Activated CD8-positive, alpha-beta memory T cell treated with anti-CD3 and anti-CD28 coated beads, Interleukin-2, amount 10 ng/mL, durations not matched to agents 7 days and 5 days (primary cell): ENCODE results near the gene CNTNAP2. TPM values are rescaled to one million over a fixed set of nuclear protein-coding genes. Genes with fewer than 3 reads are reported as not detected.

ENCODE experiments used
- ATAC-seq: fragments of 150-1000 bp; cut with Tn5 transposase; one replicate; pipeline ENCODE4 v1.10.0; 2021; ENCODE audit warnings: moderate library complexity
- CTCF ChIA-PET: fragments of 350-600 bp; sonication (Branson Sonifier 250); formaldehyde crosslinking; loops from one replicate; lab custom pipeline; 2021; ENCODE audit warnings: antibody characterized with exemption; lab: Charles Lee
- DNase-seq: peaks from one replicate; pipeline ENCODE4 v3.0.0-alpha.2; 2020
- H3K27ac Mint-ChIP-seq: one replicate; pipeline ENCODE4 v1.8.0; 2021; ENCODE audit warnings: mild to moderate bottlenecking, mixed read lengths
- H3K27me3 Mint-ChIP-seq: one replicate; pipeline ENCODE4 v1.8.0; 2021; ENCODE audit warnings: mixed read lengths
- H3K36me3 Mint-ChIP-seq: one replicate; pipeline ENCODE4 v1.8.0; 2021; ENCODE audit warnings: mild to moderate bottlenecking, mixed read lengths
- H3K4me1 Mint-ChIP-seq: one replicate; pipeline ENCODE4 v1.8.0; 2021; ENCODE audit warnings: mixed read lengths
- H3K4me3 Mint-ChIP-seq: one replicate; pipeline ENCODE4 v1.8.0; 2021; ENCODE audit warnings: mild to moderate bottlenecking, moderate library complexity, mixed read lengths
- H3K9me3 Mint-ChIP-seq: one replicate; pipeline ENCODE4 v1.8.0; 2022; ENCODE audit warnings: low read depth, mixed read lengths
- total RNA-seq, 2 experiments: library from RNA; stranded (reverse); gene quantifications; one replicate each; pipeline ENCODE4 v1.2.3, GENCODE V29; 2021

Gene CNTNAP2
- total RNA-seq, 2 experiments from 2014 or later = not detected

- no peaks in the 10 kb centered on the region for H3K36me3 Mint-ChIP-seq
- no peak overlapping the region for H3K27ac Mint-ChIP-seq
- H3K27me3 Mint-ChIP-seq = no peaks in the 10 kb centered on the region
- ATAC-seq (no peak), DNase-seq (no peak)
- CTCF ChIA-PET = no interaction called here
- peaks cover 4% of the 10 kb centered on the region for H3K9me3 Mint-ChIP-seq
- H3K4me1 Mint-ChIP-seq = no peaks in the 10 kb centered on the region
- no peak overlapping the region for H3K4me3 Mint-ChIP-seq
Observed at GRCh38 chr7:146722986-146723385, 606.4 kb downstream of the CNTNAP2 start.

DNA sequence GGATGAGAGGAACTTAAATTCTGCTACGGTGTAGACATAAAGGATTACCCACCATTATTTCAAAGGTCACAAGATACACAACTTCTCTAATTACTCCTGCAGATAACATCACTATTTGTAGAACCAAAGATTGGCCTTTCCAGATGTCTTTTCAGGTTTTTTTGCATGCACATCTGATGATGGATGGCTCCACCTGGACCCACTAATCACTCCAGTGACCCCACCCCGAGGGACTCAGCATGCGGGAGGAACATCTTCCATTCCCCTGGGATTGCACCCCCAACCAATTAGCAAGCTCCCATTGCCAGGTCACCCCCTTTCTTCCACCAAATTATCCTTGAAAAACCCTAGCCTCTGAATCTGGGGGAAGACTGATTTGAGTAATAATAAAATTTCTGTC is 608.9 kb downstream of the CNTNAP2 start:
- Mint-ChIP-seq H3K4me3 (no peak overlapping the region), H3K27me3 (no peaks in the 10 kb centered on the region), H3K27ac (no peak overlapping the region), H3K4me1 (no peaks in the 10 kb centered on the region), H3K36me3 (no peaks in the 10 kb centered on the region), H3K9me3 (peaks cover 6% of the 10 kb centered on the region)
- ATAC-seq (no peak), DNase-seq (no peak)
- CTCF ChIA-PET = no interaction called here

- CTCF ChIA-PET = no interaction called here
- ATAC-seq = no peak
- Mint-ChIP-seq H3K27me3 (no peaks in the 10 kb centered on the region), H3K27ac (no peak overlapping the region), H3K36me3 (no peaks in the 10 kb centered on the region), H3K4me3 (no peak overlapping the region), H3K9me3 (peaks cover 12% of the 10 kb centered on the region), H3K4me1 (no peaks in the 10 kb centered on the region)
- no peak for DNase-seq
Observed at GRCh38 chr7:146728141-146728540, 611.5 kb downstream of the CNTNAP2 start.

- Mint-ChIP-seq H3K4me3 (no peak overlapping the region), H3K27me3 (no peaks in the 10 kb centered on the region)
Observed at GRCh38 chr7:146728611-146729010, 612.0 kb downstream of the CNTNAP2 start.

DNA sequence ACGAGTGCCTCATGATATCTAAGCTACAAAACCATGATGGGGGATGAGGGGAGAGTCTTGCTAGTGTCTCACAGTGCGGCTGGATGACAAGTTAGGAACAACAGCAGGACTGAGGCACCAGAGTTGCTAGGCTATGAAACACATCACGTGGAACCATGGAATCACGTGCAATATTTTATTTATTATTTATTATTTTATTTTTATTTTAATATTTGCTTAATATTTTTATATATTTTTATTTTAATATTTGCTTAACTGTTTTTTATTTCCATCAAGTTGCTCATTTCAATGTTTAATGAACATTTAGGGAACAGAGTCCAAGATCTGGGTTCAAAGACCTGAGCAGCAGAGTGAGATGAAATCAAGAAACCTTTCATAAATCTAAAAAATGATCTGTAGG is 614.6 kb downstream of the CNTNAP2 start:
- Mint-ChIP-seq H3K27me3 (no peaks in the 10 kb centered on the region), H3K27ac (no peak overlapping the region), H3K9me3 (peaks cover 17% of the 10 kb centered on the region), H3K4me1 (no peaks in the 10 kb centered on the region), H3K36me3 (no peaks in the 10 kb centered on the region), H3K4me3 (no peak overlapping the region)
- ATAC-seq = no peak
- CTCF ChIA-PET = no interaction called here
- no peak for DNase-seq

More at GRCh38 chr7:146728611-146729010, 612.0 kb downstream of the CNTNAP2 start:
- no peaks in the 10 kb centered on the region for H3K4me1 Mint-ChIP-seq
- CTCF ChIA-PET = no interaction called here
- H3K27ac Mint-ChIP-seq = no peak overlapping the region
- no peaks in the 10 kb centered on the region for H3K36me3 Mint-ChIP-seq
- peaks cover 12% of the 10 kb centered on the region for H3K9me3 Mint-ChIP-seq
- no peak for ATAC-seq
- DNase-seq = no peak

- no peak for ATAC-seq
- Mint-ChIP-seq H3K27ac (no peak overlapping the region), H3K4me3 (no peak overlapping the region), H3K4me1 (no peaks in the 10 kb centered on the region), H3K36me3 (no peaks in the 10 kb centered on the region), H3K9me3 (peaks cover 15% of the 10 kb centered on the region), H3K27me3 (no peaks in the 10 kb centered on the region)
- DNase-seq = no peak
- CTCF ChIA-PET = no interaction called here
Observed at GRCh38 chr7:146735992-146736391, 619.4 kb downstream of the CNTNAP2 start.

- CTCF ChIA-PET = no interaction called here
- H3K27ac Mint-ChIP-seq = no peak overlapping the region
- no peaks in the 10 kb centered on the region for H3K27me3 Mint-ChIP-seq
- ATAC-seq = no peak
- H3K36me3 Mint-ChIP-seq = no peaks in the 10 kb centered on the region
- peaks cover 15% of the 10 kb centered on the region for H3K9me3 Mint-ChIP-seq
- no peak for DNase-seq
- no peaks in the 10 kb centered on the region for H3K4me1 Mint-ChIP-seq
- no peak overlapping the region for H3K4me3 Mint-ChIP-seq
Observed at GRCh38 chr7:146736446-146737190, 620.0 kb downstream of the CNTNAP2 start.

- DNase-seq (no peak), ATAC-seq (no peak)
- no peaks in the 10 kb centered on the region for H3K4me1 Mint-ChIP-seq
- no peak overlapping the region for H3K27ac Mint-ChIP-seq
- H3K36me3 Mint-ChIP-seq = no peaks in the 10 kb centered on the region
- CTCF ChIA-PET = no interaction called here
- no peaks in the 10 kb centered on the region for H3K27me3 Mint-ChIP-seq
- H3K9me3 Mint-ChIP-seq = peaks cover 16% of the 10 kb centered on the region
- H3K4me3 Mint-ChIP-seq = no peak overlapping the region
Observed at GRCh38 chr7:146740039-146740438, 623.4 kb downstream of the CNTNAP2 start.

DNA sequence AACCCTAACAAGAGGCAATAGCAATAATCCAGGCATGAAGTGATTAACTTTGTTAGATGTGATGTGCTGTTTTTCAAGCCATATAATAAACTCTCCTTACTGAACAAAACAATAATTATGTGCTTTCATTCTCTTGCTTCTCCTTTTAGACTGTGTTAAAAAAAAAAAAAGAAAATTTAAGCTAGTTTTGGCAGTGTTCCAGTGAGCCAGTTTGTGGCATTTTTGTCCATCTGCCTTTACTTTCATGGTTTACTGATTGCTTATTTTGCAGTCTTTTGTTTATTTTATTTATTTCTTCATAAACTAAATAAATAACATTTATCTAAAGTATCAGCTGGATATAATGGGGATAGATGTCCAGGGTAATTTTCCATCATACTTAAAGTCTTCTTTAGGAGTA is 625.3 kb downstream of the CNTNAP2 start:
- Mint-ChIP-seq H3K9me3 (peaks cover 11% of the 10 kb centered on the region), H3K27me3 (no peaks in the 10 kb centered on the region), H3K27ac (no peak overlapping the region), H3K36me3 (no peaks in the 10 kb centered on the region), H3K4me1 (no peaks in the 10 kb centered on the region), H3K4me3 (no peak overlapping the region)
- DNase-seq (no peak), ATAC-seq (no peak)
- CTCF ChIA-PET = no interaction called here

GRCh38 chr7:146754385-146754784 is 637.8 kb downstream of the CNTNAP2 start:
- CTCF ChIA-PET = no interaction called here
- DNase-seq (no peak), ATAC-seq (no peak)
- Mint-ChIP-seq H3K27me3 (no peaks in the 10 kb centered on the region), H3K4me3 (no peak overlapping the region), H3K36me3 (no peaks in the 10 kb centered on the region), H3K27ac (no peak overlapping the region), H3K9me3 (peaks cover 13% of the 10 kb centered on the region), H3K4me1 (no peaks in the 10 kb centered on the region)

DNA sequence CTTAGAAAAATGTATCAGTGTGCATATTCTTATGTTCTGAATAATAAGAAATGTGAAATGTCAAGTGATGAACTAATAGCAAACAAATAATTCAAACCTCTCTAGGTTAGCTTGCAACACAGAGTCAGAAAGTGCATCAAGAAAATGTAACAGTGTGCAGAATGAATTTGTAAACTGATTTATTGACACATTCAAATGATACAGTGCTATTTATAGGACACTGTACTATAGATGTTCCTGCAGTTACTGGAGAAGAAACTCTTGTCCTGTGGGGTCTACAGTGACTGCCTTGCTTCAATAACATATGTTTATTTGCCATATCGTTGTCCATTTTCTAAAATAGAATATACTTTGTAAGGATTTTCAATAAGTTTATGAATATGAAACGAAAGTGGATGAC is 639.0 kb downstream of the CNTNAP2 start:
- Mint-ChIP-seq H3K9me3 (peaks cover 15% of the 10 kb centered on the region), H3K4me3 (no peak overlapping the region), H3K36me3 (no peaks in the 10 kb centered on the region), H3K27ac (no peak overlapping the region), H3K27me3 (no peaks in the 10 kb centered on the region), H3K4me1 (no peaks in the 10 kb centered on the region)
- no peak for ATAC-seq
- CTCF ChIA-PET = no interaction called here
- DNase-seq = no peak

DNA sequence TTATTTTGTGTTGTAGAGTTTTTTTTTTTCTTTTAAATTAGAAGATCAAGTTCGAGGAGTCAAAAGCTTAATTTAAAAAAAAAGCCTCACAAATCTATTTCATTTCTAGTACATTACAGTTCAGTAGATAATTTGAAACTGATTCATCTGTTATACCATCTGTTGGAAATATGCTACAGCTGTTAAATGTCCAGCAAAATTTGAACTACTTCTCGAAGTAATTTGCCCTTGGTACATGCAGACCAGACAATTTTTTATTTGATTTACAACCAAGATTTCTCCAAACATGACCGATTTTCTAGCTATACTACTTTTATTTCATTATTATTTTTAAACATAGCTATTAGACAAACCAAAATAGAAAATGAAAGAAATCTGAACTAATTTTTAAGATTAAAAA is 647.9 kb downstream of the CNTNAP2 start:
- Mint-ChIP-seq H3K4me1 (no peaks in the 10 kb centered on the region), H3K27ac (no peak overlapping the region), H3K9me3 (peaks cover 12% of the 10 kb centered on the region), H3K27me3 (no peaks in the 10 kb centered on the region), H3K36me3 (no peaks in the 10 kb centered on the region), H3K4me3 (no peak overlapping the region)
- DNase-seq (no peak), ATAC-seq (no peak)
- CTCF ChIA-PET = no interaction called here

DNA sequence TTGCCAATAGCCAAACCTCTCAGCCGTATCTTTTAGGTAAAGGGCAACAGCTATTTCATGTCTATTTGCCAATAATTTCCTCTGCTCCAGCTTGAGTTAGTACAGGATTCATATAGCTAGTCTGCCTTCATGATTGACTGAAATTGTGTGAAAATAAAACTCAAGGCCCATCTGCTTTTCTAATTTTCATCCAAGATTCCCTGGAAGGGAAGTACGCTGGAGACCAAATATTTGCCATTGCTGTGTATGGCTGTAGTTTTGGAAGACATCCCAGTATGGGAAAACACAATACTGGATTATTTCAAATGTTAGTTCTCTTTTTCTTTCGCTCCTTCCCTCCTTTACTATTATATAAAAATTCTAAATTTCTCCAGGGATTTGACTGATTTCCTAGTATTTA is 652.4 kb downstream of the CNTNAP2 start:
- Mint-ChIP-seq H3K36me3 (no peaks in the 10 kb centered on the region), H3K9me3 (peaks cover 10% of the 10 kb centered on the region), H3K4me3 (no peak overlapping the region), H3K4me1 (no peaks in the 10 kb centered on the region), H3K27me3 (no peaks in the 10 kb centered on the region), H3K27ac (no peak overlapping the region)
- DNase-seq (no peak), ATAC-seq (no peak)
- CTCF ChIA-PET = no interaction called here

DNA sequence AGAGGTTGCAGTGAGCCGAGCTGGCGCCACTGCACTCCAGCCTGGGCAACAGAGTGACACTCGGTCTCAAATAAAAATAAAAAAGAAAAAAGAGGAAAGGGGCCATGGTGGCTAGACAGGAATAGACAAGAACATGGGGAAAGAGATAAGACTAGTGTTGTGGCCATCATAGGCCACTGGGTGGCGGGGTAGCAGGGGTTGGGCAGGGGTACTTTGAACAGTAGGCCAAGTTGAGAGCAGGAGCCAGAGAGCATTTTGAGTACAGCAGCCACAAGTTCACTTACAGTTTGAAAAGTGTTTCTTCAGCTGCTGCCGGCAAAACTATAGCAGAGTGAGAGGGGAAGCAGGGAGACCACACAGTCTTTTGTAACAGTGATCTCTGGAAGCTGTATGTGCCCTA is 656.0 kb downstream of the CNTNAP2 start:
- Mint-ChIP-seq H3K27ac (no peak overlapping the region), H3K4me1 (no peaks in the 10 kb centered on the region), H3K9me3 (peaks cover 6% of the 10 kb centered on the region), H3K27me3 (no peaks in the 10 kb centered on the region), H3K36me3 (no peaks in the 10 kb centered on the region), H3K4me3 (no peak overlapping the region)
- no peak for ATAC-seq
- CTCF ChIA-PET = no interaction called here
- no peak for DNase-seq
